Activated CD4-positive, CD25-positive, alpha-beta regulatory T cell treated with anti-CD3 and anti-CD28 coated beads, Interleukin-2, amount 50 U/mL, for 24 hours (primary cell): ENCODE measurements around the gene TNFRSF11A.

ENCODE experiments used
- ATAC-seq, 2 donors: fragments of 150-1000 bp; cut with Tn5 transposase; one replicate each; pipeline ENCODE4 v1.10.0; 2021; ENCODE audit warnings: mild to moderate bottlenecking in 1 of 2, moderate library complexity in 1 of 2

TNFRSF11A gene

DNA sequence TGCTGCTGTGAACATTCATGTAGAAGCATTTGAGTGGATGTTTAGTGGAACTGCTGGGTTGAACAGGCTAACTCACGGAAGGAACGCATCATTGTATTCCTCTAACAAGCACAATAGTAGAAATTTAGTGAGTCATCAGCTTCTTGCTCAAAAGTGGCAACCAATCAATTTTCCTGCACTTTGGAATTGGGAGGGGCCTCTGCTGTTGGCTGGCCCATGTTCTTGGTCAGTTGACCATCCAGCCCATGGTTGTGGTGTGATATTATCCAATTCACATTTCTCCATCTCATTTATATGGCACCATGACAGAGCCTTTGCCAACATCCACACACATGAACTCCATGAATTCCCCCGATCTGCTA, 95.0 kb downstream of the TNFRSF11A start:
- peak; percentile 4 to 6 for ATAC-seq

GRCh38 chr18:62420513-62421209, 95.6 kb downstream of the TNFRSF11A start:
- peak; percentile 94 to 96 for ATAC-seq

DNA sequence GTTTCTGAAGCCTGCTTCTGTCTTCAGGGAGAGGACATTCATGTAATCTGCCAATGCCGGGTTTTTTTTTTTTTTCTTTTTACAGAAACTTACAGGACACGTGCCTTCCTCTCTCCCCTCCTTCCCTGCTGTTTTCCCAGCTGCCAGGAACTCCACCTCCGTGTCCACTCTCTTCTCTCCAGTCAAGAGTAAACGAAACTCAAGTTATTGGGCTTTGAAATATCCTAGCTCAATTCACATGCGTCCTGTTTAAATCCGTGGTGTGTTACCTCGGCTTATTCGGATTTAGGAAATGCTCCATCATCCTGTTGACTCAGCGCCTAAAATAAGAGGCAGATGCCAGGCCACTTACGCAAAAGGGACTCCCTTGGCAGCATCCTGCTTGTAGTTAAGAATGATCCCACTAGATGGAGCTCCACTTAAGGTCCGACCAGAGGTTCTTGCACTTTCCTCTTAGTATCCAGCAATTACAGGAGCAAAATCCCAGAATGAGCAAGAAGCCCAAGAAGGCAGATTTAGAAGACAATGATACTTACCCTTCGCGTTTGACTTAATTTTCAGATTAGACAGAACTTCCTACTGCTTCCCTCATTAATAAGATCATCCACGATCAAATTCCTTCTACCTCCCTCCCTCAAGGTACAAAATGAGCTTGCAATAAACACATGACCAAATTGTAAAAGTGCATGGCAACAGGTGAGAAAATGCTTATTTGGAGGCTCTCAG, 100.5 kb downstream of the TNFRSF11A start:
- ATAC-seq = peak; percentile 25 to 34

DNA sequence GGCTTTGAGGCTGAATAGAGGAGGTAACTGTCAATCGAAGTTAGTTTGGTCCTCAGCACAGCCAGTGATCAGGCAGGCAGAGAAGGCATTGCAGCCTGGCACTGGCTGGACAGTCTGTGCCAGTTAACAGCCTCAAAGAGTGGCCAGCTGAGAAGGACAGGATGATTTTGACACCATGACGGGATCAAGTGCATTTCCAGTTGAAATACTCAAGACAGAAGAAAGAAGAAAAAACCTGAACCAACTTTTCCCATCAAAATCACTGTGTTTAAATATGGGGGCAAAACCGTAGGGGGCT, 101.0 kb downstream of the TNFRSF11A start:
- ATAC-seq = no peak

GRCh38 chr18:62432176-62432575, 107.1 kb downstream of the TNFRSF11A start:
- no peak for ATAC-seq

GRCh38 chr18:62434798-62435197, 109.7 kb downstream of the TNFRSF11A start:
- no peak for ATAC-seq

- no peak for ATAC-seq
Observed at GRCh38 chr18:62435435-62436031, 110.4 kb downstream of the TNFRSF11A start.

DNA sequence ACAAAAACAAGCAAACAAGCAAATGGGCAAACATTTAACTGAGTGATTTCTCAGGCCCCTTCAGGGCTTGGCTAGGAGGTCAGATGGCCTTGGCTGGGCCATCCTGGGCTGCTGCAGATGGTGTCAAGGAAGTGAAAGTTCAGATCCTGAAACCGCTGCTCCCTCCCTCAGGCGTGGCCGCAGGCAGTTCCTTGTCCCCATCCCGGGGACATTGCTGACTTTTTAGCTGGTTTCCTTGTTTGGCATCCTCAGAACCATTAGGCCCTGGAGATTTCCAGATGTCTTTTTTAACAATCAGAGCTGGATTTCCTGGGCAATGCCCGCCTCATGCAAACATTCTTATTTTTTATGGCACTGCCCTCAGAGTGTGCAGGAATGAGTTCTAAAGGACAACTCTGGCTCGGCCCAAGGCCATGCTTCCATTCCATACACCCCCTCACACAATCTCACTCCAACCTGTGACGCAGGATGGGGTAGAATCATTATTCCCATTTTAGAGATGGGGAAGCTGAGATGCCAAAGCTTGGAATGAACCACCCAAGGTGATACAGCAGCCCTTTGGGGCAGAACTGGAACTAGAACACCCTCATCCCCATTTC, 111.6 kb downstream of the TNFRSF11A start:
- no peak for ATAC-seq

DNA sequence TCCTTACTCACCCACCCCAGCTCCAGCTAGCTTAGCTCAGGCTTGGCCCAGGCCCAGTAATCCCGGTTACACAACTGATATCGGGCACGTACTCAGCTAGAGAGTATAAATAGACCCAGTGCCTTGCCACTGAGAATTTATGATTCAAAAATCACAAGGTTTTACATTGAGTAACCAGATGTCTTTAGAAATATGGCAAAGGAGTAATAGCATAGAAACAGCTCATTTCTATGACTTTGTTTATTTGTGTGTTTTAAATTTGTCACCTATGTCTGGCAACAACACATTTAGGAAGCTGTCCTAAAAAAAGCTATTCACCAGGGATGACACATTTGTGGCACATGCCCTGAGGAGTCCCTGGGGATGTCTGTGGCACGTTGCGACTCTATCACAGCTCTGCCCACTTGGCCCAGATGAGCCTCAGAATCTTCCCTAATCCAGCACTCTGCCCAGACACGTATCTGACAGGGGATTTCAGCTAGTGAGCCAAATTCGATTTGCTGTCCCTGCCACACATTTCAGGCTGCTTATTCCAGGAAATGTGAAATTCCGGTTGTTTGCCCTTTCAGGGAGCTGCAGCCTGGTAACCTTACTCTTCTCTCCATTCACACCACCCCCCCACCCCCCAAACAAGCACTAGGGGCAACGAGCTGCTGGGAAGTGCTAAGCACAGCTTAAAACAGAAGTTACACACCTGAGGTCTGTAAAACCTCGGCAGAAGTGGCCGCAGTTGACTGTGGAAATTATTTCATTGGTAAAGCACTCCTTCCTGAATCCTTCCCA, 112.3 kb downstream of the TNFRSF11A start:
- no peak for ATAC-seq

DNA sequence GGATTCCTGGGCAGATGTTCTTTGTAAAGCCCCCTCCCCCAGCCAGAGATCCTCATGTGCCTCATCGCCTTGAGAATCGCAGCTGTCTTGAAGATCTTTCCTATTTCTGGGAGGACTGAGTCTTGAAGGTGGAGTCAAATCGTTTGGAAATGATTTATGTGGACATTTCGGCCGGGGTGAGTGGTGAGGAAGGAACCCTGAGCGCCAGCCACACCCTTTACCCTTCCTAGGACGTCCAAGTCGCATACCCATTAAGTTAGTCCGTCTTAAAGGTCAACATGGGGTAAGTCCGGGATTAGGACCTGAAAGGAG, 112.9 kb downstream of the TNFRSF11A start:
- ATAC-seq = no peak

DNA sequence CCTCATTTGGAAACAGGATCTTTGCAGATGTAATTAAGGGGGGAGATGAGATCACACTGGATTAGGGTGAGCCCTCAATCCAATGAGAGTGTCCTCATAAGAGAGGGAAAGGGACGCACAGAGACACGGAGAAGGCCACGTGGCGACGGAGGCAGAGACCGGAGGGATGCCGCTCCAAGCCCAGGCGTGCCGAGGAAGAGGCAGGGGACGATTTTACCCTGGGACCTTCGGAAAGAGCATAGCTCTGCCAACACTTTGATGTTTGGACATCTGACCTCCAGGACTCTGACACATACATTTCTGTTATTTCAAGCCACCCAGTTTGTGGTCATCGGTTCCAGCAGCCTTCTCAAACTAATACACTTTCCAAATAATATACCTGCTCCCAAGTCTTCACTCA, 113.3 kb downstream of the TNFRSF11A start:
- ATAC-seq = no peak

- ATAC-seq = no peak
Observed at GRCh38 chr18:62438866-62439265, 113.8 kb downstream of the TNFRSF11A start.
